Ureter (tissue), 1 donor: Measurements from ENCODE around the gene MGAT5B. TPM values are rescaled to one million over a fixed set of nuclear protein-coding genes. Genes with fewer than 3 reads are reported as not detected.
"Not testable (repeated sequence)": the region's sequence is repeated elsewhere in the genome, so short reads cannot be mapped to it uniquely, and the experiment has no call there.

Experiments used
- DNase-seq: peaks from one replicate; pipeline ENCODE4 v3.0.0-alpha.2; 2020; ENCODE audit warnings: low spot score
- total RNA-seq: library from RNA; stranded (reverse); gene quantifications from one replicate; pipeline ENCODE4 v1.2.4, GENCODE V29; 2023
- donor health status: DM: yes; HTN: yes; CAD: no.

MGAT5B gene
- total RNA-seq, 1 donor from 2014 or later, result 1.7 TPM

DNA sequence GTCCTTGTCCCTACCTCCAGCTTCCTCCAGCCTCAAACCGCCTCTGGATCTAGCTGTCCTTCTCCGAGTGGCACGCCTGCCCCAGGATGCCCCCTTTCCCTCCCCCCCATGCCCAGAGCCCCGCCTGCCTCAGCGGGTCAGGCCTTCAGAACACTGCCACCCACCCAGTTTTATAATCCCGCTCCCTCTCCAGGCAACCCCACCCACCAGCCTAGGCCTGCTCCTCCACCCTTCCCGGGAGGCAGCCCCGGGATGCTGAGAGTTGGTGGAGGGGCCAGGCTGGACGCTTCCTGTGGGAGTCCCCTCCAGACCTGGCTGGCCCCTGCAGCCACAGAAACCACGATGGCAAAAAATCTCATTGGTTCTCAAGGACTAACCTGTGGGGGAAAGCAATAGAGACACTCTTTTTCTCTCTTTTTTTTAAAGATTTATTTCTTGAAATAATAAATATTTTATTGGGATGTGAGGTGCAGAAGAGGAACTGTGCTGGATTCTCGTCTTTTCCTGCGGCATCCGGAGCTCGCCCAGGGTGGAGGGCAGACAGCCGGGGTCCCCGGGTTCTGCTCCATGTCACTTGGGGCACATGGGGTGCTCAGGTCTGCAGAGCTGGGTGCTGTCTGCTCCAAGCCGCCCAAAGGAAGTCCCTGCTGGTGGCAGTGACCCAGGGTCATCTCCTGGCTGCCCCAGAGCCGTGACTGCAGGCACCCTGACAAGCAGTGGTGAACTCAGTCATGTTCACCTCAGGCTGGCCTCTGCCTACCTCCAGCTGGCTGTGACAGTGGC is 81.9 kb downstream of the MGAT5B start:
- no peak for DNase-seq

DNA sequence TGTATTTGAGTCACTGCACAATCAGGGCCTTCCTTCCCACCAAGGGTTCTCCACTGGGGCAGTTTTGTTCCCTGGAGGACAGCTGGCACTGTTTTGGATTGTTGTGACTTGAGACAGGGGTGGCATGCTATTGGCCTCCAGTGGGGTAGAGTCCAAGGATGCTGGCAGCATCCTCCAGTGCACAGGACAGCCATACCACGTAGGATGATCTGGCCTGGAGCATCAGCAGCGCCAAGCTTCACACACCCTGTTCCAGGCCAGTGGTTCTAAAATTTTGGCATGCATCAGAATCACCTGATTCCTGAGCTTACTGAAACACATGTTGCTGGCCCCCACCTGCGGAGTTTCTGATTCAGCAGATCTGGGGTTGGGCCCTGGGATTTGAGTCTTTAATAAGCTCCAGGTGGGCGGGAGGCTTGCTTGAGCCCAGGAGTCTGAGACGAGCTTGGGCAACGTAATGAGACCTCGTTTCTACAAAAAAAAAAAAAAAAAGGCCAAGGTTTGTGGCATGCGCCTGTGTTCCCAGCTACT is 83.2 kb downstream of the MGAT5B start:
- DNase-seq, result no peak

DNA sequence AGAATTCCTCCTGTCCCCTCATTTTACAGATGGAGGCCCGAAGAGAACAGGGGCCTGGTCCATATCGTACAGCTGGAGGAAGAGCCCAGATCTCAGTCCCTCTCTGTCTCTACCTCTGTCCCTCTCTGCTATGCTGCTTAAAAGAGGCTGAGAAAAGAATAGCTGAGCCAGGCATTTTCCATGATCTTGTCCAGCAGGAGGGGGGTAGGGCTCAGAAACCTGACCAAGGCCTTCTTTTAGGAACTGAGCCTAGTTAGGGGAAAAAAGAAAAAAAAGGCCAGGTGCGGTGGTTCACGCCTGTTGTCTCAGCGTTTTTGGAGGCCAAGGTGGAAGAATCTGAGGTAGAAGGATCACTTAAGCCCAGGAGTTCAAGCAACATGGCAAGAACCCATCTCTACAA is 84.2 kb downstream of the MGAT5B start:
- DNase-seq, result no peak

DNA sequence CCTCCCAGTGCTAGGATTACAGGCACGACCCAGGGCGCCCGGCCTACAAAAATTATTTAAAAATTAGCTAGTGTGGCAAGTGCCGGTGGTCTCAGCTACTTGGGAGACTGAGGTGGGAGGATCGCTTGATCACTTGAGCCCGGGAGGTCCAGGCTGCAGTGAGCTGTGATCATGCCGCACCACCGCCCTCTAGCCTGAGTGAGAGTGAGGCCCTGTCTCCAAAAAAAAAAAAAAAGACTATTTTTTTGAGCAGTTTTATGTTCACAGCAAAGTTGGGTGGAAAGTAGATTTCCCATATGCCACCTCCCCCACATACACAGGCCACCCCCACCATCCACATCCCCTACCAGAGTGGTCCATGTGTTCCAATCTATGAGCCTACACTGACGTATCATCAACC is 84.9 kb downstream of the MGAT5B start:
- DNase-seq, result no peak

DNA sequence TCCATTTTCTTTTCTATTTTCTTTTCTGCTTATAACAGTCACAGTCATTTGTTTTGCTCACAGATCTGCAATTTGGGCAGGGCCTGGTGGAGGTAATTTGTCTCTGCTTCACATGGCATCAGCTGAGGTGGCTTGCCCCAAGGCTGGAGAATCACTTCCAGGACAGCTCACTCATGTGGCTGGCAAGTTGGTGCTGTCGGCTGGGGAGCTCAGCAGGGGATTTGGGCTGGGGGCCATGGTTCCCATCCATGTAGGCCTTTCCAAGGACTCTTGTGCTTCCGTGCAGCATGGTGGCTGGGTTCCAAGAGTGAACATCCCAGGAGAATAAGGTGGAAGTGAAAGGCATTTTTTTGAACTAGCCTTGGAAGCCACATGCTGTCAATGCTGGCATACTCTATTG is 85.7 kb downstream of the MGAT5B start:
- DNase-seq, result no peak

DNA sequence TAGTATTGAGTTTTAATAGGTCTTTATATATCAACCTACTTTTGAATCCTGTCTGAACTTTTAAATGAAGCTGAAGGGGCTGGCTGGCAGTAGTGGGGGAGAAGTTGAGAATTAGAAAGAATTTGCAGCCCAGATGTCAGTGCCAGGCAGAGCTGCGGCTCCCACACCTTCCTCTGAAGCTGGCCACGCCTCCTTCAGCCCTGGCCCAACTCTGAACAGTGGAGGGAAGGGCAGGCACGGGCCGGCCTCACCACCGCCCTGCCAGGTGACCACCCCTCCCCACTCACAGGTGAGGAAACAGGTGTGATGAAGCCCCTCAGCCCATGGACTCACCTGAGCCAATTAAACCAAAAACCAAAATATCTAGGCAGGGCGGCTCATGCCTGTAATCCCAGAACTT is 87.0 kb downstream of the MGAT5B start:
- no peak for DNase-seq

DNA sequence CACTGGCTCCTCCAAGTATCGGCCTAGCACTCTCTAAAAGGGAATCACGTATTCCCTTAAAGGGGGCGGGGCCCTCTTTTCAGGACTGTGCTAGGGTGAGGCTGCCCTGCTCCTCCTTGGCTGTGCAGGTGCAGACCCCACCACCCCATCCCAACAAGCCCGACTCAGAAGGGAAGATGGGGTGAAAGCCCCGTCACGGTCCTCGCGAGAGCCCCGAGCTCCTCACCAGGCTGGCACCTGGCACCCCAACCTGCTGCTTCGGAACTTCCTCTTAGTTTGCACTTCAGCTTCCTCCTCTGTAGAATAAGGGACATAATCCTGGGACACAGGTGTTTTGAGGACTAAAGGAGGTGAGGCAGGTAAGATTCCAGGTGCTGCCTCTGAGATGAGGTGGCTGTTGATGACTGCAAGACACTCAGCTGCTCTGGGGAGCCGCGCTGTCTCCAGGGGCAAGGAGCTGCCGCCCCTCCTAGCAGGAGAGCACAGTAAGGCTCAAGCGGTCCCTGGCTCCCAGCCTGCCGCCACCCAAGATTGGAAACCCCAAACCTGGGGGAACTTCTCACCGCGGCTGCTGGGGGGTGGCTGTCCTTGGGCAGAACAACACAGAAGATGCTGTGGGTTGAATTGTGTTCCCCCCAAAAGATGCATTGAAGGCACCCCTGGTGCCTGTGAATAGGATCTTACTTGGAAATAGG is 88.8 kb downstream of the MGAT5B start:
- DNase-seq, result no peak

DNA sequence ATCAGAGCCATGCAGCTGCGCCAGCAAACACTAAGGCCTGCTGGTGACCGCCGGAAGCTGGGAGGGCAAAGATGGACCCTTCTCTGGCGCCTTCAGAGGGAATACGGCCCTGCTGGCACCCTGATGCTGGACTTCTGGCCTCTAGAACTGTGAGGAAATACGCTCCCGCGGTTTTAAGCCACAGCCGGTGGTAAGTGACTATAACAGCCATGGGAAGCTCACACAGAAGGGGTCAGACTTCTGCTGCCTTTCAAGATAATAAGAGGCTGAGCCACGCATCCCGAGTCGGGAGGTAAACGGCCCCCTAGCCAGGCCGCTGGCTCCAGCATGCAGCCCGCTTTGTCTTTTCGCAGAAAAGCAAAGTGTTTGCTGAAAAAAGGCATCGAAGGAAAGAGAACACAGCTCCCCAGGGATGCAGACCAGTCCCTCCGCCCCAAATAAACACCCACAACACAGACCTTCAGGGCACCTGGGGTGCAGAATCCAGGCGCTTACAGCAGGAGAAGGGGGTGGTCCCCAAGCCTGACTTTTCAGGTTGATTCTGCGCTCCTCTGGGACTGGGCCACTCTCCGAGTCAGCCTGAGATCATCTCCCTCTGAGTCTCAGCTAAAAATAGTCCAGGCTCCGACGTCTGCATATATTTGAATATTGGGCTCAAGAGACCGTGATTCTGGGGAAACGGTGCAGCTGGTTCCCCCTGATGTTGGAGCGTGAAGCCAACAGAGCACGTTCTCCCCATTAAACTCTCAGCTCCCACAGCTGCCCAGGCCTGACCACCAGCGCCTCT is 89.7 kb downstream of the MGAT5B start:
- no peak for DNase-seq

DNA sequence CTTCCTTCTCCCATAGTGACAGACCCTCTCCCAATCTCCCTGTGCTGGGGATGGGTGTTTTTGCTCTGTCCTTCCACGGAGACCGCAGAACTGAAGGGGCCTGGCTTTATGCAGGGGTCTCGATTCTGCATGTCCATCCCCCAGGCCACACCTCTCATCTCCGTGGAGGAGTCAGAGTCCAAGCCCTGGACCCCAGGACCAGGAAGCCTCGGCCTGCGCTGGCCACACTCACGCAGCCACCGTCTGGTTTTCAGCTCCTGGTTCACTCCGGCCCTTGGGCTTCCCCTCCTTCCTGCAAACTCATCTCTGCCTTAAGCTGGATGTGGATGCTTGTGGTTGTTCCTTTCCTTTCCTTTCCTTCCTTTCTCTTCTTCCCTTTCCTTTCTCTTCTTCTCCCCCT is 90.8 kb downstream of the MGAT5B start:
- no peak for DNase-seq

DNA sequence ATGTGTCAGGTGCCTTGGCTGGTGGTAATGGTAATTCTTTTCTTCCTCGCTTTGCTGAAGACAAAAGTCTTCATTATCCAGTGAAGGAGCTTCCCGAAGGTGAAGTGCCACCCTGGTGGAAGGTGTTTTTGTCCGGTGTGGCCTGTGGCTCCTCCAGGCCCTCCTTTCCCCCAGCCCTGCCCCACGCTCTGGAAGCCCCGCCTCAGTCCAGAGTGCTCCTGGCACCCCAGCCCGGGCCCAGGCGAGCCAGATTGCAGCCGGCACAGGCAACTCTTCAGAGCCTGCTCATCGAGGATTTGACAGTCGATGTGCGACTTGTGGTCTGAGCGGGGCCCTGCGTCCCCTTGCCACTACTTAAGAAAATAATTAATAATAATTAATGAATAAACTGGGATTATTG is 93.7 kb downstream of the MGAT5B start:
- no peak for DNase-seq

DNA sequence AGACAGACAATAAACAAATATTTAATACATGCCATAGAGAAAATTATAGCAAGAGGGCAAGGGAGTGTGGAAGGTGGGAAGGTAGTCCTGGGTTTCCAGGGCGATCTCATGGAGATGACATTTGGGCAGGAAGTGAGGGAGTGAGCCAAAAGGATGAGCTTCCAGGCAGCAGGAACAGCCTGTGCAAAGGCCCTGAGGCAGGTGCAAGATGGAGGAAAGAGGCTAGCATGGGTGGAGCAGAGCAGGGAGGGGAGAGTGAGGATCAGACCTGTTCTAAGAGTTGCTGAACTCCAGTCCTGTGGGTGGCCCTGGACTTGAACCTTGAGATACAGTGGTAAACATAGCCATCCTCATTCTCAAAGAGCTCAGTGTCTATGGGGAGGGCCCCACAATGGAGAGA is 94.7 kb downstream of the MGAT5B start:
- no peak for DNase-seq

DNA sequence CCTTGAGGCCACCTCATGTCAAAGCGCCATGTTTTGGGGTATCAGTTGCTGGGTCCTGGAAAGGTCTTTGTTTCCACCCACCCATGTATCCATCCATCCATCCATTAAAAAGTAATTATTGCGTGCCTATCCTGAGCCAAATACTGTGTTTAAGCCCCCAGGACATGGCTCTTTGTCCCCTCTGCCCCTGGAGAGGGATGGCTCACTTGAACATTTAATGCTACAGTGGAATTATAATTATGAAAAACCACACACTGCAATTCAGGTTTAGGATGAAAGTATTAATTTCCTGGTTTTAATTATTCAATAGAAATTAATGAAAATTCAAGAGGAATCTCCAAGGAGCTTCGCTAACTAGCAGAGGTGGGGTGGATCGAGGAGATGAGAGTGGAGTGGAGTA is 97.8 kb downstream of the MGAT5B start:
- DNase-seq, result no peak

DNA sequence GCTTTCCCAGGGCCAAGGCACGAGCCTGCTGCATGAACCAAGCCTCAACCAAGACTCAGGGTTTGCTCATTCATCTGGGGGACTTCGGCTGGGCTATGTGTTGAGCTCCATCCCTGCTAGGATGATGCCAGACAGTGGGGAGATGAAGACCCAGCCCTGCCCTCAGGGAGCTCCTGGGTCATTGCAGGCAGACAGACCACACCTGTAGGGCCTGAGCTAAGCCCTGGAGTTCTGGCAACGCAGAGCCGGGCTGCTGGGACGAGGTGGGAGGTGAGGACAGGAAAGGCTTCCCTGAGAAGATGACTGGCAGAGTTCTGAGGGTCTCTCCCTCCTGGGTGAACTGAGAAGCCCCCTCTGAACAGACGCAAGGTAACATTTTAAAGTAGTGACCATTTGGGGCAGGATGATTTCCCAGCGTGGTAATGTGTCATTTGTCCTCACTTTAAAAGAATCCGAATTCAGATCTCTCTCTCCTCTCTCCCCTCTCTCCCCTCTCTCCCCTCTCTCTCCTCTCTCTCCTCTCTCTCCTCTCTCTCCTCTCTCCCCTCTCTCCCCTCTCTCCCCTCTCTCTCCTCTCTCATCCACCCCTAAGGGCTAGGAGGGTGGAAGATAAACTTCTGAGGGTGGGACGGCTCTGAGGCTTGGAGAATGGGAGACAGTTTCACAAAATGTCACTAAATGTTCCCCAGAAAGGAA is 98.4 kb downstream of the MGAT5B start:
- no peak for DNase-seq

DNA sequence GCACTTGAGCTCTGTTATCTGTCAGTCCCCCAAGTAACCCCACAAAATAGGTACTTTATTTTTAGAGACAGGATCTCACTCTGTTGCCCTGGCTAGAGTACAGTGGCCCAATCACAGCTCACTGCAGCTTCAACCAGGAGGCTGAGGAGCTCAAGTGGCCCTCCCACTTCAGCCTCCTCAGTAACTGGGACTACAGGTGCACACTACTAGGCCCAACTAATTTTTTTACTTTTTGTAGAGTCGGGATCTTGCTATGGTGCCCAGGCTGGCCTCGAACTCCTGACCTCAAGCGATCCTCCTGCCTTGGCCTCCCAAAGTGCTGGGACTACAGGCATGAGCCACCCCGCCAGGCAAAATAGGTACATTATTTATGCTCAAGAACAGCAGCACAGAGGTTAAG is 99.6 kb downstream of the MGAT5B start:
- DNase-seq, result no peak

DNA sequence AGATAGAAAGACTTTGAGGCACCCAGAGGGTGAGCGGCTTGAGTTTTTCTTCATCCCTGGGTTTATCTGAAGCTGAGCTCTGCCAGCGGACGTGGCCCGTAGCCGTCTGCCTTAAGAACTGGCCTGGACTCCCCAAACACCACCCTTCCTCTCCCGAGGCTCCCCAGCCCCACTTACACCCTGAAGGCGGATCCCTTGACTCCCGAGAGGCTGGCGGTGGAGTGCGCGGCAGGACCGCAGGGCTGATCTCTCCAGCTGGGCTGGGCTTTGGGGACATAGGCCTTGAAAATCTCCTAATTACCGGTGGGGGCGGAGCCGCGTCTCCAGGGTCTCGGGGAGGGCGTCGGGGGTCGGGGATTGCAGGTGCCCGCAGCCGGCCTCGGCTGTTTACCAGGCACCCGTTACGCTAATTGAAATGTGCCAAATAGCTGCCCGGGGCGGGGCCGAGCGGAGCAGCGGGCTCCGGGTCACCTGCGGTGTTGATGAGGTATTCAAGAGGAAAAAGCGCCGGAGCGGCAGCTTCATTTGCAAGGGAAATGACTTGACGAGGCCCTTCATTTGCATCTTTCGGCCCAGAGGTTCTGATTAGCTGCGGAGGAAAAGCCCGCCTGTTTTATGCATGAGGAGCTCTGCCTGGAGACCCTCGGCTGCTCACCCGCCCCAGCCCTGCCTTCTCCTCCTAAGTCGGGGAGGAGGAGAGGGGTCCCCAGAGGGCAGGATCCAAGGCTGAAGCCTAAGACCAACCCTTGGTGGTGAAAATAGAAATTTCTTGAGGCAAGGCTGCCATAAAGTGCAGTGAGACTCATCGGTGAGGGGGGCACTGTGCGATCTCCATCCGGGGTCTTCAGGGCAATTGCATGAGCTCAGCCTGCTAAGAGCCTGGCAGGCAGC is 100.7 kb downstream of the MGAT5B start:
- no peak for DNase-seq

DNA sequence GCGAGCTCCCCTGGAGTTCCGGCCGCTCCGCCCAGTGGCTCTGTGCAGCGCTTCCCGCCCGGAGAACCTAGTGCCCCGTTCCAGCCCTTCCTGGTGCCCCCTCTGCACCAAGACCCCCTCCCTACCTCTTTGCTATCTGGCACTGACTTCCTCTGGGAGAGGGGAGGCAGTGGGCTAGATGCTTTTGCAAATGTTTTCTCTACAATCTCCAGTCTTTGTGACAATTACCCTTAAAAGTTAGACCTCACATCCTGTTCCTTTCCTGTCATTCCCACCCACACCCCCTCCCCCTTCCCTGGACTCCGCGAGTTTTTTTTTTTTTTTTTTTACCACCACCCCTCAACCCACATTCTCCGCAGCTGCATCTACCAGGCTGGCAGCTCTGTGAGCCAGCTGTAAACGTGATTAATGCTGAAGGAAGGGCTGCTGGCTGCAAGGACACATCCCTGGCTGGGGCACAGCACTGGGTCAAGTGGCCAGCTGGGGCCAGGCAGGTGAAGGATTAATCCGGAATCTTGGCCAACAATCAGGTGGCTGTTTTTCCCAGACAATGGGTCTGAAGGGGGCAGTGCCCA is 101.5 kb downstream of the MGAT5B start:
- no peak for DNase-seq

DNA sequence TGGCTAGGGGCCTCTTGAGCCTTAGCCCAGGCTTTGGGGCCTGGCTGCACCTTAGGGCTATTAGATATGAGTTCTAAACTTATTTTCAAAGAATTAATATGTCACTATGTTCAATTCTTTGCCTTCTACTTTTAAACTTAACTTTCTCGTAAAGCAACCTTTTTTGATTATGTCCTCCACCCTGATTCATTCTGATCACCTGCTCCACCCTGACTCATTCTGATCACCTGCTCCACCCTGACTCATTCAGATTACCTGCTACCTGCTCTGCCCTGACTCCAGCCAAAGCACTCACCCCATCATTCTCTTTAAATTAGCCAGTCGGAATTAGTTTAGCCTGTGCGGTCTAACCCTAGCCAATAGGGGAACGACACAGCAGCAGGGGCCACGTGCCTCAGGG is 102.0 kb downstream of the MGAT5B start:
- not testable (repeated sequence) for DNase-seq

DNA sequence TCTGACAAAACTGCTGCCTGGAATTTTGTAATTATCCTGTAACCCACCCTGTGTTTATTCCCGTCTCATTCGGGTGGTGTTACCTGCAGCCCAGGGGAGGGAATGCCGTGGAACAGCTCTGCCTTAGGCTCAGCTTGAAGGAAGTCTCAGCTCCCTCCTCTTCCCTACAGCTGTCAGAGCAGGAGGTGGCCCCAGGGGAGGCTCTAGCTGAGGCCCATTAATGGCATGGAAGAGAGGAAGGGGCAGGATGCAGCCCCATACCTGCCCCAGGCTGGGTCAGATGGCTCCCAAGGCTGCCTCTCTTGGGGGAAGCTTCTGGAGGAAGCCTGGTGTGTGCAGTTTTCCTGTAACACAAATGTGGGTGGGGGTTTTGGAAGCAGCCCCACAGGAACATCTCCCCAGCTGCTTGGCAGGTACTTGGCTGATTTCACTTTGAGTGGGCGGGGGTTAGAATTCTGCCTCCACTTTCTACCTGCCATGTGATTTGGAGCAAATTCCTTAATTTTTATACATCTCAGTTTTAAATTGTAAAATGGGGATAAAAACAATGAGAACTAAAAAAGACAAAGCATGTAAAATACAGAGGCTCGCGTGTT is 103.9 kb downstream of the MGAT5B start:
- no peak for DNase-seq

DNA sequence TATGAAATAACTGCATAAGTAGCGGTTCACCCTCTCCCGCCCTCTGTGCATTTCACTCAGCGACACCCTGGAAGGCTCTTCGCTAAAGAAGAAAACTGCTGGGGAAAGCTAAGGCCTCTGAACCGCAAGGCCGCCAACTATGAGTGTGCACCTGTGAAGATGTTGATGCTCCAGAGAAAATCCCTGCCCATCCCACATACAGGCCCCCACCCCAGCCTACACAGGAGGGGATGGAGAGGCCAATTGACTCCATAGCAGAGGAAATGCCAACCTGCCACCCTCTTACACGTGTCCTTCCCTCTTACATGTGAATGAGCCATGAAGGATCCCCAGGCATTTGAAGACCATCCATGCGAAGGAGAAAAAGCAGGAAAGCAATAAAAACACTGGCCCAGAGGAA is 104.8 kb downstream of the MGAT5B start:
- no peak for DNase-seq

DNA sequence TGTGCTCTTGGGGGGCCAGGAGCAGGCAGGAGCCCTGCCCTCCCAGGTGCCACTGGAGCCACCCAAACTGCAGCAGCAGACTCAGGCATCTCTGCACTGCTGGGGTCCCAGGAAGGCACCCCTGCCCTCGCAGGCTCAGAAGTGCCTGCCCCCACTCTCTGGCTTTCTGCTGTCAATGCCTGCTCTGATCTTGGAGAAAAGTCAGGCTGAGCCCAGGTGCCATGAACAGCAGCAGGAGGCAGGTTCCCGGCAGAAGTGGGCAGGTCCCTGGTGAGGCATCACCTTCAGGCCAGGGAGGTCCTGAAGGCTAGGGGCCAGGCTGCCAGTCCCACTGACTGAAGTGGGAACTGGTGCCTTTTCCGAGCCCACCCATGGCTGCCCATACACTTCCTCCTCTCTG is 106.5 kb downstream of the MGAT5B start:
- DNase-seq, result no peak
